Neural progenitor cell (in vitro differentiated cells): ENCODE data around the gene AFF3.

Experiments used
- EZH2 ChIP-seq: fragments of 200-600 bp; sonication (generic); IDR thresholded peaks from 2 replicates; pipeline ENCODE4 v1.6.1; 2017; ENCODE audit warnings: antibody characterized with exemption, mild to moderate bottlenecking, moderate library complexity
- TF ChIP-seq, protein P1 (sequence below): fragments of 200-600 bp; sonication (generic); IDR thresholded peaks from 2 replicates; pipeline ENCODE4 v1.5.1; 2017; ENCODE audit warnings: antibody characterized with exemption, mild to moderate bottlenecking

DNA sequence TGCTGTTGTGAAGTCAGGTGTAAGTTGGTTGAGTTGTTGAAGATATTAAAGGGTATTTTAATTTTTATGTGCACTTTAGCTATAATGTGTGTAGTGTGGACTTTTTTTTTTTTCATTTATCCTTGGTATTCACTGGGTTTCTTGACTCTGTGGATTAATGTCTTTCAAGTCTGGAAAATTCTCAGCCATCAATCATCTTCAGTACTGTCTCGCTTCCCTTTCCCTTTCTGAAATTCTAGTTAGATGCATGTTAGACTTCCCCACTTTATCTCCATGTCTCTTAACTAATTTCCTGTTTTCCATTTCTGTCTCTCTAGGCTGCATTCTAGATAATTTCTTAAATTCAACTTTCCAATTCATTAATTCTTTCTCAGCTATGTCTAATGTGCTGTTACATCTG is 404.9 kb downstream of the AFF3 start:
- TF ChIP-seq, protein P1, sequence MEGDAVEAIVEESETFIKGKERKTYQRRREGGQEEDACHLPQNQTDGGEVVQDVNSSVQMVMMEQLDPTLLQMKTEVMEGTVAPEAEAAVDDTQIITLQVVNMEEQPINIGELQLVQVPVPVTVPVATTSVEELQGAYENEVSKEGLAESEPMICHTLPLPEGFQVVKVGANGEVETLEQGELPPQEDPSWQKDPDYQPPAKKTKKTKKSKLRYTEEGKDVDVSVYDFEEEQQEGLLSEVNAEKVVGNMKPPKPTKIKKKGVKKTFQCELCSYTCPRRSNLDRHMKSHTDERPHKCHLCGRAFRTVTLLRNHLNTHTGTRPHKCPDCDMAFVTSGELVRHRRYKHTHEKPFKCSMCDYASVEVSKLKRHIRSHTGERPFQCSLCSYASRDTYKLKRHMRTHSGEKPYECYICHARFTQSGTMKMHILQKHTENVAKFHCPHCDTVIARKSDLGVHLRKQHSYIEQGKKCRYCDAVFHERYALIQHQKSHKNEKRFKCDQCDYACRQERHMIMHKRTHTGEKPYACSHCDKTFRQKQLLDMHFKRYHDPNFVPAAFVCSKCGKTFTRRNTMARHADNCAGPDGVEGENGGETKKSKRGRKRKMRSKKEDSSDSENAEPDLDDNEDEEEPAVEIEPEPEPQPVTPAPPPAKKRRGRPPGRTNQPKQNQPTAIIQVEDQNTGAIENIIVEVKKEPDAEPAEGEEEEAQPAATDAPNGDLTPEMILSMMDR = no peak
- no peak for TF ChIP-seq EZH2
